ENCODE measurements around the gene TUBB6.

DNA sequence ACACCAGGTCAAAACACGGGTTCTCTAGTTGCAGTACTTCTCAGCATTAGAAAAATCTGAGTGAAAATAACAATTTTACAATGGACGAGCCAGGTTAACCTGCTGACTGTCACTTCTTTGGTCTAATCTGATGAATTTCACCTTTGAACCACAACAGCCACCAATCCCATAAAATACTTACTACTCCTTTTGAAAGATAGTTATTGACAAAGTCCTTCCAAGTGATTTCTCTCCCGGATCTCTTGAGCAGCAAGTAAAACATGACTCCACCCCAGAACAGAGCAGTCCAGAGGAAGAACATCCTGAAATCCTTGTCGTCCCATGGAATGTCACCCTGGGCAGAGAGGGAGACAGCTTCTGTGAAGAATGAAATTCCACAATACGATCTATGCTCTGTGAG is 58.7 kb downstream of the TUBB6 start:
- no peak for TF ChIP-seq BHLHE40 (IDR thresholded peaks at IDR 0.05; ENCODE audit: borderline replicate concordance)
- TF ChIP-seq L3MBTL2 (conservative IDR thresholded peaks at IDR 0.05), result no peak
- no peak for TF ChIP-seq ELF4 (IDR thresholded peaks at IDR 0.05)
- no peak for TF ChIP-seq ARNT (IDR thresholded peaks at IDR 0.05)
- no peak for TF ChIP-seq TARDBP (IDR thresholded peaks at IDR 0.05)
- TF ChIP-seq CTBP1 (IDR thresholded peaks at IDR 0.05; ENCODE audit: borderline replicate concordance), result no peak
- no peak for TF ChIP-seq SP1 (IDR thresholded peaks at IDR 0.05)
- no peak for TF ChIP-seq FOXM1 (IDR thresholded peaks at IDR 0.05; ENCODE audit: borderline replicate concordance)
- no peak for TF ChIP-seq SUZ12 (IDR thresholded peaks at IDR 0.05)
- TF ChIP-seq FOXK2 (IDR thresholded peaks at IDR 0.05), result no peak
- no peak for TF ChIP-seq NFRKB (IDR thresholded peaks at IDR 0.05)

Measured in HEK293T (cell line).